H1 (cell line): ENCODE data around the gene TLE3.

Source experiments
- CHD2 ChIP-seq: IDR thresholded peaks from 2 replicates; pipeline ENCODE4 v1.6.1; 2012; ENCODE audit warnings: low read length, improper control_type of control experiment
- CREB1 ChIP-seq: IDR thresholded peaks from 2 replicates; pipeline ENCODE4 v1.6.1; 2012; ENCODE audit warnings: inconsistent platforms
- EP300 ChIP-seq, 2 experiments: IDR thresholded peaks; 1 replicate in 1 of 2; 2 replicates in 1 of 2; pipeline ENCODE4 v1.6.1; 2011 to 2012; ENCODE audit warnings: low read depth in 2 of 2, low read length in 2 of 2, mild to moderate bottlenecking in 2 of 2, borderline replicate concordance in 1 of 2, inconsistent platforms in 1 of 2, moderate library complexity in 1 of 2
- GABPA ChIP-seq: IDR thresholded peaks from 2 replicates; pipeline ENCODE4 v1.6.1; 2011; ENCODE audit warnings: mild to moderate bottlenecking, low read length, moderate library complexity, borderline replicate concordance; ENCODE audit not compliant: insufficient read depth
- POLR2AphosphoS5 ChIP-seq: IDR thresholded peaks from 2 replicates; pipeline ENCODE4 v1.6.1; 2011; ENCODE audit warnings: low read depth, low read length
- TAF1 ChIP-seq: IDR thresholded peaks from 2 replicates; pipeline ENCODE4 v1.6.1; 2011; ENCODE audit warnings: mild to moderate bottlenecking, low read depth, low read length
- ZNF274 ChIP-seq: IDR thresholded peaks from 2 replicates; pipeline ENCODE4 v1.7.0; 2012; ENCODE audit warnings: low read length, borderline replicate concordance; ENCODE audit errors: extremely low read depth
- TF ChIP-seq, protein P1 (sequence below), 3 experiments: IDR thresholded peaks; 1 replicate in 2 of 3; 2 replicates in 1 of 3; pipeline versions ENCODE4 v1.5.1 to v1.6.1; 2011; ENCODE audit warnings: low read length in 3 of 3, mild to moderate bottlenecking in 3 of 3, inconsistent platforms in 2 of 3, low read depth in 1 of 3, moderate library complexity in 1 of 3; ENCODE audit not compliant: insufficient read depth in 1 of 3; ENCODE audit errors: control extremely low read depth in 1 of 3

DNA sequence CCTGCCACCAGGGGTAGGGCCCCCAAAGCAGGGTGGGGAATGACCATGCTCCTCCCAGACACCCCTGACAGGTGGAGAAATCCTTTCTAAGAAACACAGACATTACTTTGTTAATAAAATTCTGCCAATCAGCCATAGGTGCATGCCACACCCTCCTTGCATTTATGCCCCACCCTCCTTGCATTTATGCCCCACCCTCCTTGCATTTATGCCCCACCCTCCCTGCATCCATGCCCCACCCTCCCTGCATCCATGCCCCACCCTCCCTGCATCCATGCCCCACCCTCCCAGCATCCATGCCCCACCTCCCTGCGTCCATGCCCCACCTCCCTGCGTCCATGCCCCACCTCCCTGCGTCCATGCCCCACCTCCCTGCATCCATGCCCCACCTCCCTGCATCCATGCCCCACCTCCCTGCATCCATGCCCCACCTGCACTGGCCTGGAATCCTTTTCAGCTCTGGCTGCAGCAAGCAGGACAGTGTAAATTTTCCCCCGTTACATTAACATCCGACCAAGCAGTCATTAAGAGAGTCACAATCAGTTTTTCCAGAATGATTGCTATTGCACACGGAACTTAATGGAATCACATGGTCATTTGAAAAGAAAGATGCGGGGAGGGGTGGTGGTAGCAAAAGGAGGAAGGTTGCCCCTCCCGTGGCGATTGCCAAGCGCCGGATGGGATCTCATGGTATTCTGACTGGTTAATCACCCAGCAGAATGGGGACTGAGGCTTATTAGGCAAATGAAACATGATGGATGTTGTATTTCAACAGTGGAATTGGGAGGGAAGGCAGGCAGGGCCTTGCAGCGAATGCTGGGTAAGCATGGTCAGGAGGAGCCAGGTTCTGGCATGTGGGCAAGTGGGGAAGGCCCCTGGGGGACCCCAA is 91.2 kb downstream of the TLE3 start:
- TF ChIP-seq, protein P1, sequence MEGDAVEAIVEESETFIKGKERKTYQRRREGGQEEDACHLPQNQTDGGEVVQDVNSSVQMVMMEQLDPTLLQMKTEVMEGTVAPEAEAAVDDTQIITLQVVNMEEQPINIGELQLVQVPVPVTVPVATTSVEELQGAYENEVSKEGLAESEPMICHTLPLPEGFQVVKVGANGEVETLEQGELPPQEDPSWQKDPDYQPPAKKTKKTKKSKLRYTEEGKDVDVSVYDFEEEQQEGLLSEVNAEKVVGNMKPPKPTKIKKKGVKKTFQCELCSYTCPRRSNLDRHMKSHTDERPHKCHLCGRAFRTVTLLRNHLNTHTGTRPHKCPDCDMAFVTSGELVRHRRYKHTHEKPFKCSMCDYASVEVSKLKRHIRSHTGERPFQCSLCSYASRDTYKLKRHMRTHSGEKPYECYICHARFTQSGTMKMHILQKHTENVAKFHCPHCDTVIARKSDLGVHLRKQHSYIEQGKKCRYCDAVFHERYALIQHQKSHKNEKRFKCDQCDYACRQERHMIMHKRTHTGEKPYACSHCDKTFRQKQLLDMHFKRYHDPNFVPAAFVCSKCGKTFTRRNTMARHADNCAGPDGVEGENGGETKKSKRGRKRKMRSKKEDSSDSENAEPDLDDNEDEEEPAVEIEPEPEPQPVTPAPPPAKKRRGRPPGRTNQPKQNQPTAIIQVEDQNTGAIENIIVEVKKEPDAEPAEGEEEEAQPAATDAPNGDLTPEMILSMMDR (IDR thresholded peaks at IDR 0.05; ENCODE audit: control extremely low read depth in 1 of 3, insufficient read depth in 1 of 3, low read depth in 1 of 3, low read length in 3 of 3): no peak
- no peak for TF ChIP-seq ZNF274
- TF ChIP-seq CREB1: no peak
- no peak for TF ChIP-seq POLR2AphosphoS5
- TF ChIP-seq EP300 (IDR thresholded peaks at IDR 0.05; ENCODE audit: borderline replicate concordance in 1 of 2, low read depth in 2 of 2, low read length in 2 of 2): no peak
- TF ChIP-seq GABPA: no peak
- no peak for TF ChIP-seq TAF1
- no peak for TF ChIP-seq CHD2
